Measurements from ENCODE around the gene AGBL2.
"Not testable (repeated sequence)": the region's sequence is repeated elsewhere in the genome, so short reads cannot be mapped to it uniquely, and the experiment has no call there.

AGBL2 gene

DNA sequence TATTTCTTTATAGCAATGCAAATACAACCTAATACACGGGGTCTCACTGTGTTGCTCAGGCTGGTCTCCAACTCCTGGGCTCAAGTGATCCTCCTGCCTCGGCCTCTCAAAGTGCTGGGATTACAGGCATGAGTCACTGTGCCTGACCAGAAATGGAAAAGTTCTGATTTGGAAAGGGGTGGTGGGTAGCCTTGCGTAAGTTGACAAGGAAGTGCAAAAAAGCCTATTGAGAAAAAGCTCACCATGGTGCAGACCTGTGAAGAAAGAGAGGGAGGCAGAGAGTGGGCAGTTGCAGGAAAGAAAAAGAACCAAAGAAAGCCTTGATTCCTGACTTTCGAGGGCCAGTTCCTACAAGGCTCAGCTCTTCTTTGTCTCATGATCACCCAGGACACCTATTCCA lies 27.1 kb downstream of the AGBL2 start:
- DNase-seq, result no peak

DNA sequence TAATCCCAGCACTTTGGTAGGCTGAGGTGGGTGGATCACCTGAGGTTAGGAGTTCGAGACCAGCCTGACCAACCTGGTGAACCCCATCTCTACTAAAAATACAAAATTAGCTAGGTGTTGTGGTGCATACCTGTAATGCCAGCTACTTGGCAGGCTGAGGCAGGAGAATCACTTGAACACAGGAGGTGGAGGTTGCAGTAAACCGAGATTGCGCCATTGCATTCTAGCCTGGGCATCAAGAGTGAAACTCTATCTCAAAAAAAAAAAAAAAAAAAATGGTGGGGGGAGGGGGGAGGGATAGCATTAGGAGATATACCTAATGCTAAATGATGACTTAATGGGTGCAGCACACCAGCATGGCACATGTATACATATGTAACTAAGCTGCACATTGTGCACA lies 28.5 kb downstream of the AGBL2 start:
- DNase-seq, result not testable (repeated sequence)

DNA sequence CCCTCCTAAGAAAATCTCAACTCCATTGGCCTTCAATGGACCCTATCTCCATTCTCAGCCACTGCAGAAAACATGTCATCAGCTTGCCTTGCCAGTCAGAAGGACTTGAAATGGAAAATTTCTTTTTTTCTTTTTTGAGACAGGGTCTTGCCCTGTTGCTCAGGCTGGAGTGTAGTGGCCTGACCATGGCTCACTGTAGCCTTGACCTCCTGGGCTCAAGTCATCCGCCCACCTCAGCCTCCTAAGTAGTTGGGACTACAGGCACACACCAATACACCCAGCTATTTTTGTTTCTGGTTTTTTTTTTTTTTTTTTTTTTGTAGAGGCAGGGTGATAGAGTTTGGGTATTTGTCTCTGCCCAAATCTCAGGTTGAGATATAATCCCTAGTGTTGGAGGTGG lies 29.0 kb downstream of the AGBL2 start:
- DNase-seq, result no peak

DNA sequence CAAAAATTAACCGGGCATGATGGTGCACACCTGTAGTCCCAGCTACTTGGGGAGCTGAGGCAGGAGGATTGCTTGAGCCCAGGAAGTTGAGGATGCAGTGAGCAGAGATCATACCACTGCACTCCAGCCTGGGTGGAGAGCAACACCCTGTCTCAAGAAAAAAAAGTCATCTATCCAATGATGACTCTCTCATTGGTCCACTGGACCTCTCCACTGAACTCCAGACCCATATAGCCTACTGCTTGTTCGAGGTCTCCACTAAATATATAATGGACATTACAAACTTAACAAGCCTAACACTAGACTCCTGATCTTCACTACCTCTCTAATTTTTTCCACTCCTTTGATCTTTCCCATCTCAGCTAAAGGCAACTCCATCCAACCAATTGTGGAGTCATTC lies 39.3 kb downstream of the AGBL2 start:
- DNase-seq, result no peak

DNA sequence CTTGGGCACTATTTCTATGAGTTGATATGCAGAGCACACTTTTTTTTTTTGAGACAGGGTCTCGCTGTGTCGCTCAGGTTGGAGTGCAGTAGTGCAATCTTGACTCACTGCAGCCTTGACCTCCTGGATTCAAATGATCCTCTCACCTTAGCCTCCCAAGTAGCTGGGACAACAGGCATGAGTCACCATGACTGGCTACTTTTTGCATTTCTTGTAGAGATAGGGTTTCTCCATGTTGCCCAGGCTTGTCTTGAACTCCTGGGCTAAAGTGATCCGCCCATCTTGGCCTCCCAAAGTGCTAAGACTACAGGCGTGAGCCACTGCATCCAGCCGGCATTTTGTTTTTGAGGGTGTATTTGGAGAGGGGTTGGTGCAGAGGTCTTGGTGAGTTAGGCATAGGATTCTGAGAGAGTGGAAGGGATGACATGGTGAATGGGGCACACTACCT lies 42.9 kb downstream of the AGBL2 start:
- DNase-seq, result no peak

DNA sequence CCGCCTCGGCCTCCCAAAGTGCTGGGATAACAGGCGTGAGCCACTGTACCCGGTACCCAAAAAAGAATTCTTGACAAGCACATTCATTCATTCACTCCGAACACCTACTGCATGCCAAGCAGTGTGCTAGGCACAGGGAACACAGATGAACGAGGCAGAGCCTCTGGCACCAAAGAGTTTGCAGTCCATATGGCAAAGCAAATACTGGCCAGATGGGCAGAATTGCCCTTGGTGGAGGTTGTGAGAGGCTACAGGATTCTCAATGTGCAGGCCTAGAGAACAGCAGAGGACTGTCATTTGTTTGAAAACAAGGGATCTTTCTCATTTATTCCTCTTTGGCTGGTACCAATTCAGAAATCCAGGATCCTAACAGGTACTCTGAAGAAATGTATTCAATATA lies 45.3 kb downstream of the AGBL2 start:
- DNase-seq, result no peak

DNA sequence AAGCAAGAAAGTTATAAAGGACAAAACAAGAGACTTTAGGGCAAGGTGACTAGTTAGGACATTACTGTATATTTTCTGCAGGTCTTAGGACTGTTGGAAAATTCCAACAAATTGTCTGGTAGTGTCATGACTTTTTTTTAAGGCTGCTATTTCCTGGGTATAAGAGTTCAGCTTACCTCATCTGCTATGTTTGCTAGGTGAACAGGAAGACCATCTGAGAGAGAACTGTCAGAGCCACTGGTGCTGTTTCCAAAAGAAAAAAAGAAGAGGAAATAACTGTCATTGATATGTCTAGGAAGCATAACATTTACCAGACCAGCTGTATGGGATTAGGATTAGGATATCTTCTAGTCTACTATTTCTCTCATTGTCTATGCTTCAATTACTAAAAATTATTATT lies 46.5 kb downstream of the AGBL2 start:
- no peak for DNase-seq

DNA sequence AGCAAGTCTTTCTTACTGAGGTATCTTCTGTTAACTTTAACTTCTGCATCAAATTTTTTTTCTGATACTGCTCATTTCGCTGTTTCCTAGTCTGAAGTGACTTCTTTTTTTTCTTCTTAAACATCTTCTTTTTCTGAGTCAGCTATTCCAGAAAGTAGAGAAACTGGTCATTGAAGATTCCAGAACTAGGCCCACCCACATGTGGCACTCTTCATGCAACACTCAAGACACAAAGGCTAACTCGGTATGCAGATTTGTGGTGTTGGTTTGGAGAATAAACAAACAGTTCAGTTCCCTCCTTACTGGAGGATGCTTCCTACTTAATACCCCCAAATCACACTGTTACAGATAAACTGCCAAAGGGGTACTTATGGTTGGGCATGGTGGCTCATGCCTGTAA lies 47.6 kb downstream of the AGBL2 start:
- no peak for DNase-seq

DNA sequence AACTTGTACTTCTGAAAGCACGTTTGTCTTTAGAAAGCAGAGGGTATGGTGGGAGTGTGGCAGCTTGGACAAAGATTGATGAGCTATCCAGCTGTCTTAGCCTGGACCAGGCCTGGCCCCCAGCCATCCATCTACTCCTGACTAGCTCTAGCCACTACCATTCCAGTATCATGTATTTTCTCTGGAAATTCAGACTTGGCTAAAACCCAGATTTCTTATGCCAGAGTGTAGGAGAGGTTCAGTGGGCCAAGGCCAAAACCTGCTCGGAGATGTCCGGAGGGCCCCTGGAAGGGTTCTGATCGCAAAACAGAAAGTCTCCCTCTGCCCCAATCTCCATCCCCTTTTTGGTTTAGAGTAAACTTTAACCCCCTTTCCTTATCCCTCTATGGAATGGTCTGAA lies 48.0 kb downstream of the AGBL2 start:
- no peak for DNase-seq

DNA sequence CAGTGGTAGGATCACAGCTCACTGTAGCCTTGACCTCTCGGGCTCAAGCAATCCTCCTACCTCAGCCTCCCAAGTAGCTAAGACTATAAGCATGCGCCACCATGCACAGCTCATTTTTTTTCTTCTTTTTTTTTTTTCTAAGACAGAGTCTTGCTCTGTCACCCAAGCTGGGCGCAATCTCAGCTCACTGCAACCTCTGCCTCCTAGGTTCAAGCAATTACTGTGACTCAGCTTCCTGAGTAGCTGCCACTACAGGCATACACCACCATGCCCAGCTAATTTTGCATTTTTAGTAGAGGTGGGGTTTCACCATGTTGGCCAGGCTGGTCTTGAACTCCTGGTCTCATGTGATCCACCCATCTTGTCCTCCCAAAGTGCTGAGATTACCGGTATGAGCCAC lies 50.2 kb downstream of the AGBL2 start:
- not testable (repeated sequence) for DNase-seq

DNA sequence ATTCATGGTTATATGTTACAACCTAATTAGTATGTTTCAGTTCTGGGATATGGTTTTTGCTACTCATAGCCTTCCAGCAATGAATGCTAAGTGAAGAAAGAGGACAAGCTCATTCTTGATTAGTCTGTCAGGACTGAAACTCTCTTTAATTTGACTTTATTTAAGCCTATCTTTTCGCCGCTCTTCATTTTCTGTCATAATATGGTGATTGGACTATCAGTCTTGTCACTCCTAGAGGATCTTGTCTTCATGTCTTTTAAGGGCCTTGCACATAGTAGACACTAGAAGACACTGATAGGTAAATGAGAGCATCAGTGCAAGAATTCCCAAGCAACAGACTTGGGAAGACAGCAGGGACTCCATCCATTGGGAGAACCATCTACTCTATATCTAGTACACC lies 53.9 kb downstream of the AGBL2 start:
- DNase-seq, result no peak

DNA sequence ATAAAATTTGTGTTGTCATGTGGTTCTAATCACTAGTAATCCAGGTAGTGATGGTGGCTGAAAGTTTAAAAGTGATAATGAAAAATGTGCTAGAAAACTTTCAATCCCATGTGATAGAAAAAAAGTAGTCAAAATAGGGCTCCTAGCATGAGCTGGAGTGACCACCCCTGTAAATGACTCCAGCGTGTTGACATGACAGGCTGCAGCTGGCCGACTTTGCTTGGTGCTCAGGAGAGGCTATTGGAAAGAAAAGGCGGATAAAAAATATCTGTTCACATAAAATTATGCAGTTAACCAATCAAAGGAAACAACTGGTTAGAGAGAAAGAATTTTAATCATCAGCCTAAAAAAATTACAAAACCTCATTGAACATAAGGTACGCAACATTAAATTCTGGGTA lies 55.9 kb downstream of the AGBL2 start:
- DNase-seq, result no peak

DNA sequence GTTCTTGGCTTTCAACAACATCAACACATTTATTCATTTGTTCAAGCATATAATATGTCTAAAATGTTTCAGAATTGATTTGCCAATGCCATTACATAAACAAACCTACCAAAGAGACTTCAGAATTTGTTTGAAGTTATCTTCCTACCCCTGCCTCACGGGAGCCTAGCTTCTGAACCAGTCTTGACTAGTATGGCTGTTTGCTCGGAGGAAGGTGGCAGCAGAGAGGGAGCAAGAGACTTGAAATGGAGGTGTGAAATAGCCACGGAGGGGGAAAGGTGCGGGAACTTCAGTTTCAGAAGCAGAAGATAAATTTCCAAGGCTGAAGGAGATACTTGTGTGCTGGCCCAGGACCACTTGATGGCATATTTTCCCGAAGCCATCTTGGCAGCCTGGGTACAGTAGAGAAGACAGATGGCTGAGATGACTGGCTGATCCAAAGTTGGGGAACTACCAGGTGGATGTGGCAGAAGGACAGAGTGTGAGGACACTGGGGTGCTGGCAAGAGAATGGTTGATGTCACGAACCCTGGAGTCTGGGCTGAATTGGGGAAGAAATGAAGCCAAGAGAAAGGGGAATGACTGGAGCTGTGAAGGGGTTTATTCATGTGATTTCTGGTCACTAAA lies 58.8 kb downstream of the AGBL2 start:
- DNase-seq, result no peak

DNA sequence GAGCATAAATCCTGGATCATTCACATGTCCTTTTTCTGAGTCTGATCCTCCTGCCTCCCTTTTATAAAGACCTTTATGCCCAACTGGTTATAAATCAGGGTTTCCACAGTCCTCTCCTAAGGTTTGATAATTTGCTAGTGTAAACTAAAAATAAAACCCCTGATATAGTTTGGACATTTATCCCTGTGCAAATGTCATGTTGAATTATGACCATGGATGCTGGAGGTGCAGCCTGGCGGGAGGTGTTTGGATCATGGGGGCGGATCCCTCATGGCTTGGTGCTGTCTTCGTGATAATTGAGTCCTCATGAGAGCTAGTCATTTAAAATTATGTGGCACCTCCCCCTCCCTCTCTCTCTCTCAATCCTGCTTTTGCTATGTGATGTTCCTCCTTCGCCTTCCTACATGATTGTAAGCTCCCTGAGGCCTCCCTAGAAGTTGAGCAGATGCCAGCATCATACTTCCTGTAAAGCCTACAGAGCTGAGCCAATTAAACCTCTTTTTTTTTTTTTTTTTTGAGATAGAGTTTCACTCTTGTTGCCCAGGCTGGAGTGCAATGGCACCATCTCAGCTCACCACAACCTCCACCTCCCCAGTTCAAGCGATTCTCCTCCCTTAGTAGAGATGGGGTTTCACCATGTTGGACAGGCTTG lies 63.2 kb downstream of the AGBL2 start:
- no peak for DNase-seq

DNA sequence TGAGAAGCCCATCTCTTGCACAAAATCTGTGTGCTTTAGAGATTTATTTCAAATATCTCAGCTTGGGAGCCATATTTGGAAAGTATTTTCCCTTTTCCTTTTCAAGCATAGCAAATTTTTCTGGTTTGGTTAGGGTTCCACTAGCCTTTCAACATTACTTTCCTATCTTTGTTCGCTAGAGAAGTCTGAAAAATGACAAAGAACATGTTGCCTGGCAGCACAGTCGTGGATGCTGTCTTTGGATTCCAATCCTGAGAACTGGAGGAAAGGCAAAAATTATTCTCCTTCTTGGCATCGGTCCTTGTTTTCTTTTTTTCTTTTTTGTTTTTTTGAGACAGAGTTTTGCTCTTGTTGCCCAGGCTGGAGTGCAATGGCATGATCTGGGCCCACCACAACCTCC lies 65.9 kb downstream of the AGBL2 start:
- no peak for DNase-seq

DNA sequence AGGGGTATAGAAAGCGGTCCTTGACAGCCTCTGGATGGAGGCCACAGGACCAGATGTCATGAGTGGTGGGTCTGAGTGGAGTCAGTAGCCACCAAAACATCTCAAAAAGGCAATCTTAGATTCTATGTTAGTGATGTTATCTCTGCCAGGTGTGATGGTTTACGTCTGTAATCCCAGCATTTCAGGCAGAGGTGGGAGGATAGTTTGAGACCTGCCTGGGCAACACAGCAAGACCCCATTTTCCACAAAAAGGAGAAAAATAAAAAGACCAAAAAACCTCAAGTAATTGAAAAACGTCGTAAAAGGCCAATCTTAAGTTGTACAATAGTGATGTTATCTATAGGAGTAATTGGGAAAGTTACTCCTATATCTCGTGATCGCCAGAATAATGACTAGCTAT lies 69.2 kb downstream of the AGBL2 start:
- no peak for DNase-seq

DNA sequence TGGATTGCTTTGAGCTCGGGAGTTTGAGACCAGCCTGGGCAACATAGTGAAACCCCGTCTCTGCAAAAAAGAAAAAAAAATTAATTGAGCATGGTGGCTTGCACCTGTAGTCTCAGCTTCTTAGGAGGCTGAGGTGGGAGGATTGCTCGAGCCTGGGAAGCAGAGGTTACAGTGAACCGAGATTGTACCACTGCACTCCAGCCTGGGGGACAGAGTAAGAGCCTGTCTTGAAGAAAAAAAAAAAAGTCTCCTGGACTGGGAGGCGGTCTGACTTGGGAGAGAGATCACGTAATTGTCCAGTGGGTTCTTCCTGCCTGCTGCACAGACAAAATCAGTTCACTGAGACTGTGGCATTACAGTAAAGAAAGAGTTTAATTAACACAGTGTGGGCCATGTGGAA lies 69.7 kb downstream of the AGBL2 start:
- DNase-seq, result no peak

DNA sequence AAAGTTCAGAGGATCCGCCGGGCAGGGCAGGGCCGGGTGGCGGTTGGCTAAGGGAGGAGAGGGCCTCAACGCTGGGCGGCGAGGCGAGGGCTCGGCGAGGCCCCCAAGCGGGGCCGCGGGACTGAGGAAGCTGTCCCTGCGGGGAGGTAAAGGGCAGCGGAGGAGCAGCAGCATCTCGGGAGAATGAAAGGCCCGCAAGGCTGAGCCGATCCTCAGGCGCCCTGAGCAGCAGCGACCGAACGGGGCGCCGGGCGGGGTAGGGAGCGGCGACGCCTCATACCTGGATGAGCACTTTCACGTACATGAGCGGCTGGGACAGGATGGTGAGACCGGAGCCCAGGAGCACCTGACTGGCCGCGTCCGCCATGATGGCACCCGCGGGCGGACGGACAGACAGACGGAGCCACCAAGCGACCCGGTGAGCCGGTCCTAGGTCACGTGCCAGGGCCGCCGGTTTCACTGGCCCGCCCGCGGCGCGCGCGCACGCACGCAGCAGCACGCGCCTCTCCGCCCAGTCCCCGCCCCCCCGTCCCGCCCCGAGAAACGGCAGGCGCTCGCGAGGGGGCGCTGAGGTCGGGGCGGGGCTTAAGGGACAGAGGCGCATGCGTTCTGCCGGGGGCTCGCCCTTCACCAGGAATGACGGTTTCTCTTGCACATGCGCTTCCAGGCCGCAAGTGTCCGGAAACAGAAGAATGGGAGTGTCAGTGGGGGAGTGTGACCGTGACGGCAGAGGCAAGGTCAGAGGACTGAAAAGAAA lies 72.9 kb downstream of the AGBL2 start, which contains the start of gene MTCH2:
MTCH2 (minus strand) TSS at position 461 of the 757 bp plus-strand sequence; CDS start at position 367, 94 bp downstream.
- peak; percentile 94 for DNase-seq

DNA sequence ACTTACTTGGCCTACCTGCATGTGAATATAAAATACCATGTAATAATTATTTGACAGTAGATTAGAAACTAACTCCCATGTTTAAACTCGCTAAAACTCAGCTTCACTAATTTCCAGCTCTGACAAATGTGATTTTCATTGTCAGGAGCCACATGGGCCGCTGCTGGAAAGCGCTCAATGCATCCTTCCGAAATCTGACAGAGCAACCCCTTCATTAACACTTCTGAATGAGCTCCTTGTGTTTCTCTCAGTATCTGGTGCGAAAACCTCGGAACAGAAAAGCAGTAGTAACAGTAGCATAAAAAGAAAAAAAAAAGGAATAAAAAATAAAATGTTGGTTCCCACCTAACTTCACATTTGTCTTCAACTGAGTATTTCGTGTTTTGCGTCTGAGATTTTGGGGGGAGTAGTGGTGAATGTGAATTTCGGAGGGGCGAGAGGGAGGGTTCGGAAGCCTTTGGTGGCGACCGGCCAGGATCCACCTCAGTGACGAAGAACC lies 73.5 kb downstream of the AGBL2 start:
- DNase-seq, result no peak

DNA sequence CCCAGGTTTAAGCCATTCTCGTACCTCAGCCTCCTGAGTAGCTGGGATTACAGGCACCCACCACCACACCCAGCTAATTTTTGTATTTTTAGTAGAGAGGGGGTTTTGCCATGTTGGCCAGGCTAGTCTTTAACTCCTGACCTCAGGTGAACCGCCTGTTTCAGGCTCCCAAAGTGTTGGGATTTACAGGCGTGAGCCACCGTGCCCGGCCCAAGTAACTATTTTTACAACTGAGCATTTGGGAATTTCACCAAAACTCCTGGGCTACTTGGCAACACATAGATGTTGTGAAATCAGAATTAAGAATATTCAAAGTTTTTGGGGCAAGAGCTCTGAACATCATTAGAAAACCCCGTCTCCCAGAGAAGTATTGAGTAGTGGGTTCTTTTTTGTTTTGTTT lies 74.7 kb downstream of the AGBL2 start:
- not testable (repeated sequence) for DNase-seq

DNA sequence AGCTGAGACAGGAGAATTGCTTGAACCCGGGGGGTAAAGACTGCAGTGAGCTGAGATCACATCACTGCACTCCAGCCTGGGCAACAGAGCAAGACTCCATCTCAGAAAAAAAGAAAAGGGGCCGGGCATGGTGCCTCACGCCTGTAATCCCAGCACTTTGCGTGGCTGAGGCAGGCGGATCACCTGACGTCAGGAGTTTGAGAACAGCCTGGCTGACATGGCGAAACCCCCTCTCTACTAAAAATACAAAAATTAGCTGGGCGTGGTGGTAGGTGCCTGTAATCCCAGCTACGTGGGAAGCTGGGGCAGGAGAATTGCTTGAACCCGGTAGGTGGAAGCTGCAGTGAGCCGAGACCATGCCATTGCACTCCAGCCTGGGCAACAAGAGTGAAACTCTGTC lies 78.8 kb downstream of the AGBL2 start:
- not testable (repeated sequence) for DNase-seq

DNA sequence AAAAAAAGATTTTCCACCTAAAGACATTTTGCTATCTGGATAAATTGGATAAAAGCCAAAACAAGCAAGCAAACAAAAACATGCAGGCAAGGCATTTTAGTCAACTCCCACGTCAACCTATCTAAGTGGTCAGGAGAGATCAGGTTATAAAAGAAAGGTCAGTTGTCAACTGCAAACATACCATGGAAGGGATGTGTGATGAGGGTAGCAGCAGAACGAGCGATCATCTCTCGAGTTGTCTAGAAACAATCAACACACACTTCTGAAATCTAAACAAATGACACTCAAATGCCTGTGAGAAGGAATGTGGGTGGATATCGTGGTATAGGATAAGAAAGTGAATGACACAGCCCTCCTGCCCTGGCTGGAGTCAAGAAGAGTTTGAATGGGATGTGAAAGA lies 83.7 kb downstream of the AGBL2 start:
- DNase-seq, result no peak

DNA sequence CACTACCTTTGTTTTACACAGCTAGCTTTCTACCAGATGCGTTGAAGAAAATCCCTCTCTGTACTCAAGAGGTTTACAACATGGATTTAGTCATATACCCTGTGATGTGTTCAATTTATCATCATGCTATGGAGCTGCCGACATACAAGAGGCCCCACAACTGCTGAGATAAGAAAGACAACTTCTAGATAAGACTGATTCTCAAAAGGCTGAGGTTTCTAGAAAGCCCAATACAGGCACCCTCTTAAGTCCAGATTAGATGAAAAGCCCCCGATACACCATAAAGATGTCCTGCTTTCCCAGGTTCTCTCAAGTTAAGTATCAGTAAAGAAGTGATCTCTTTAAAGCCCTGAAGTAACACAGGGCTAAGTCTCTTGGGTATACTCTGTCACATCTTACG lies 87.1 kb downstream of the AGBL2 start:
- no peak for DNase-seq

DNA sequence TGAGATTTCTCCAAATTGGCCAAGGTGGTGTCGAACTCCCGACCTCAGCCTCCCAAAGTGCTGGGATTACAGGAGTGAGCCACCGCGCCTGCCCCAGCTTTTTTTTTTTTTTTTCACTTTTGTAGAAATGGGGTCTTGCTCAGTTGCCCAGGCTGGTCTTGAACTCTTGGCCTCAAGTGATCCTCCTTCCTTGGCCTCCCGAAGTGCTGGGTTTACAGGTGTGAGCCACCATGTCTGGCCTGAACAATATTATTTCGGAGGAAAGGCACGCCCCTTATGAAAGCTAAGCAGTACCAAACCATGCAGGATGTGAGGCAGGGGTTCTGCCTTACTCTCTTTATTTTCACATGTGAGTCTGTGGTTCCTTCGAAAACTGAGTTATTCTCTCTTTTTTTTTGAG lies 88.9 kb downstream of the AGBL2 start:
- no peak for DNase-seq
